Esophagus (tissue), 2 donors: ENCODE data around the gene DUSP1. TPM values are rescaled to one million over a fixed set of nuclear protein-coding genes. Genes with fewer than 3 reads are reported as not detected.

Experiments used
- H3K27ac ChIP-seq, 2 donors: one replicate each; pipeline ENCODE4 v1.5.1; 2013; ENCODE audit warnings: low read depth in 2 of 2, mild to moderate bottlenecking in 2 of 2, inconsistent platforms in 1 of 2, low read length in 1 of 2, moderate library complexity in 1 of 2
- H3K27me3 ChIP-seq, 2 donors: one replicate each; pipeline ENCODE4 v1.6.1; 2013; ENCODE audit warnings: low read length in 2 of 2, control low read depth in 1 of 2, mild to moderate bottlenecking in 1 of 2; ENCODE audit not compliant: insufficient read depth in 2 of 2, control insufficient read depth in 1 of 2
- H3K36me3 ChIP-seq, 2 donors: one replicate each; pipeline ENCODE4 v1.6.1; 2013; ENCODE audit warnings: low read length in 1 of 2; ENCODE audit not compliant: control insufficient read depth in 2 of 2, insufficient read depth in 2 of 2
- H3K4me1 ChIP-seq, 2 donors: one replicate each; pipeline ENCODE4 v1.6.1; 2013; ENCODE audit warnings: low read length in 1 of 2; ENCODE audit not compliant: control insufficient read depth in 2 of 2, insufficient read depth in 2 of 2
- H3K4me3 ChIP-seq, 2 donors: one replicate each; pipeline ENCODE4 v1.5.1; 2013; ENCODE audit warnings: low read length in 2 of 2, mild to moderate bottlenecking in 2 of 2, low read depth in 1 of 2, moderate library complexity in 1 of 2
- H3K9me3 ChIP-seq, 2 donors: one replicate each; pipeline ENCODE4 v1.6.1; 2013; ENCODE audit warnings: mild to moderate bottlenecking in 2 of 2, low read depth in 1 of 2, low read length in 1 of 2, moderate library complexity in 1 of 2; ENCODE audit not compliant: control insufficient read depth in 2 of 2, insufficient read depth in 1 of 2
- WGBS, 2 donors: extraction: QIAGEN DNeasy Blood & Tissue Kit; methylation state at CpG; one replicate each; pipeline ENCODE4 v1.1.7; 2013; 5-methylcytosine and 5-hydroxymethylcytosine counted together
- polyA plus RNA-seq, 2 donors: library from polyadenylated mRNA; stranded (reverse); fragments of 200-250 nt; gene quantifications; one replicate each; pipeline ENCODE4 v1.2.3, GENCODE V29; 2013
- donor health status: healthy with polysubstance abuse.
- donor health status: Bipolar disorder and iron deficiency.

DUSP1 gene
- polyA plus RNA-seq, 2 donors: 90.4 to 129 TPM

DNA sequence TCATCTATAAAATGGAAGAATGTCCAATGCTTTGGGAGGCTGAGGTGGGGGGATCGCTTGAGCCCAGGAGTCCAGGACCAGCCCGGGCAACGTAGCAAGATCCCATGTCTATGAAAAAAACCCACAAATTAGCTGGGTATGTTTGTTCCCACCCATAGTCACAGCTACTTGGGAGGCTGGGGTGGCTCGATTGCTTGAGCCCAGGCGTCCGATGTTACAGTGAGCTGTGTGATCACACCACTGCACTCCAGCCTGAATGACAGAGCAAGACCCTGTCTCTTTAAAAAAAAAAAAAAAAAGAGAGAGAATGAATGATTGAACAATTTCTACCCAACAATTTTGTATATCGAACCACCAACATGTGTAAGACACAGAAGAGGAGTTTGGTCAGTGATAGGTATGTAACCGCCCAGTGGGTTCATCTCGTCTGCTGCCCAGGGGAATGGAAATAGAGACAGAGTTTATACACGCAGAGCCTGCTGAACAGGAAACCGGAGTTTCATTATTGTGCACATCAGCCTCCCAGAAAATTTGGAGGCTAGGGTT, 36.8 kb upstream of the DUSP1 start:
- peaks cover 0 to 3% of the 10 kb centered on the region in 2 donors for H3K4me1 ChIP-seq
- 86 to 87% methylated on average over 11 of the region's 11 CpGs for WGBS, 2 donors
- peak overlapping the region; percentile 11 to 93 for H3K27ac ChIP-seq
- H3K36me3 ChIP-seq: no peaks in the 10 kb centered on the region
- H3K4me3 ChIP-seq: peak overlapping the region in 1 of 2 donors; percentile 29
- H3K27me3 ChIP-seq: no peaks in the 10 kb centered on the region
- H3K9me3 ChIP-seq: peaks cover 0 to 2% of the 10 kb centered on the region in 2 donors

DNA sequence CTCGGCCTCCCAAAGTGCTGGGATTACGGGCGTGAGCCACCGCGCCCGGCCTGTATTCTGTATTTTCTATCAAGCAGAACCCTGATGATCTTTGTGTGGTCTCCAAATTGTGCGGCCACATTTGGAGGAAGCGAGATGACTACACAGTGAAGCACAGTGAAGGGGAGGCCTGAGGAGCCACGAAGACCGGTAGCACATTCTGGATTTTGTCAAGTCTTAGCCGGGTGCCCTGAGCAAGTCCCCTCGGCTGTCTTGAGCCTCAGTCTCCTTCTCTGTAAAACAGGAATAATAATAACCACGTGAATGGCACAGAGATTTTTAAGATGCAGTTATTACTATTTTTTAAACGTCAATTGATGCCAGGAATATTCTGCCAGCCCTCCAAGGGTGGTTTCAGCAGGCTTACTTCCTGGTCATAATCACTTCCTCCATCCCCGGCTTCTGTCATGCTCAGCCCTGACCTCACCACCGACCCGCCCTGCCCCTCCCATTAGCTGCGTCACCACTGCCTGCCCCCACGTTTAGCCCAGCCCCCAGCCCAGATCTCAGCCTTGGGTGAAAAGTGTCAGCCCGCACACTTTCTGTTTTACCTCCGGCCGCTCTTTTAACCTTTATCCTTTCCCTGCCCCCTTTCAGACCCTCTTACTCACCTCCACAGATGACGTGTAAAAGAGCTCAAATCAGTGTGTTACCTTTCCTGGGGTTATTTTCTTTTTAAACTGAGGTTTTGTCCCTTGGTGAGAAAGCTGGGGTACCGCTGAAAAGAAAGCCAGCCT, 36.1 kb upstream of the DUSP1 start:
- Histone ChIP-seq H3K9me3 (peaks cover 0 to 2% of the 10 kb centered on the region in 2 donors), H3K27me3 (no peaks in the 10 kb centered on the region), H3K27ac (peak overlapping the region; percentile 68 to 93), H3K36me3 (no peaks in the 10 kb centered on the region), H3K4me3 (peak overlapping the region in 1 of 2 donors; percentile 29), H3K4me1 (peaks cover 0 to 3% of the 10 kb centered on the region in 2 donors)
- 53 to 57% methylated on average over 24 of the region's 24 CpGs for WGBS, 2 donors

DNA sequence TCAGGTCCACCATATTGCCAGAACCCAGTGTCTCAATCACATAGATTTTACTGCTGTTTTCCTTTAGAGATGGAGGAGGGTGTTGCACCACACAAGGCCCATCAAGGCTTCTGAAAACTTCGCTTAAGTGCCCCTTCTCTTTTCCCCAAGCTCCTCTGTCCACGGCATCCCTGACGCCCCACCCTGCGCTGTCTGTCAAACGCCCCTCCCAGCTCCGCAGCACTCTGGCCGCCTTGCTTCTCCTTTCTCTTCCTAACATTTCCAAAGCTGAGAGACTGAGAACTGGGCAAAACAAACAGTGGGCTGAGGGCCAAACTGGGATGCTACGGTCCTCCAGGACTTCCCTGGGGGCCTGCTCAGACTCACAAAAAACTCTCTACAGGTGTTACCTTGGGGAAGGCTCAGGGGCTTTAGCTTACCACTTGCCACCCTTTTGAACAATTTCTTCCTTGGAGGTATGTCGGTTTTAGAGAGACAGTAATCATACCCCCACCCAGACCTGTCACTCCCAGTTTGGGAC, 34.8 kb upstream of the DUSP1 start:
- H3K27me3 ChIP-seq: no peaks in the 10 kb centered on the region
- H3K9me3 ChIP-seq: peaks cover 0 to 2% of the 10 kb centered on the region in 2 donors
- peak overlapping the region in 1 of 2 donors; percentile 3 for H3K27ac ChIP-seq
- 84 to 93% methylated on average over 9 of the region's 9 CpGs for WGBS, 2 donors
- peaks cover 3 to 4% of the 10 kb centered on the region in 2 donors for H3K4me1 ChIP-seq
- no peak overlapping the region for H3K4me3 ChIP-seq
- no peaks in the 10 kb centered on the region for H3K36me3 ChIP-seq

DNA sequence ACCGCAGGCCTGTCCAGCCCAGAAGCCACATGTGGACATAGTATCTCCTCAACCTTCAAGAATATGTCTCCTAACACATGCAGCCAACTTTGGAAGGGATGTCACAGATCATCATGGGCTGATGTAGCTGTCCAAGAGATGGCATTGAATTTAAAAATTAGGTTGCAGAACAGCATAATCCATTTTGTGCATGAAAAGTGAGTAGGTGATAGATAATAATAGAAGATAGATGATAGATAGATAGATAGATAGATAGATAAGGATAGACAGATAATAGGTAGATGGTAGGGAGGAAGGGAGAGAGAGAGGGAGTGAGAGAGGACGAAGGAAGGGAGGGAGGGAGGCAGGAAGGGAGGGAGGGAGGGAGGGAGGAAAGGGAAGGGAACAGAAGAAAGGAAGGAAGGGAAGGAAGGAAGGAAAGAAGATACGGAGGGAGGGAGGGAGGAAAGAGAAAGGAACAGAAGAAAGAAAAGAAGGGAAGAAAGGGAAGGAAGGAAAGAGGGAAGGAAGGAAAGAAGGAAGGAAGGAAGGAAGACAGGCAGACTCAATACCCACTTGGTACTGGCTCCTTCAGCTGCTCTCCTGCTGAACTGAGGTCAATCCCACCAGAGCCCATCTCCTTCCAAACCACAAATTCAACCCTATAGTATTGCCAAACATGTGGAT, 34.2 kb upstream of the DUSP1 start:
- H3K27ac ChIP-seq: no peak overlapping the region

DNA sequence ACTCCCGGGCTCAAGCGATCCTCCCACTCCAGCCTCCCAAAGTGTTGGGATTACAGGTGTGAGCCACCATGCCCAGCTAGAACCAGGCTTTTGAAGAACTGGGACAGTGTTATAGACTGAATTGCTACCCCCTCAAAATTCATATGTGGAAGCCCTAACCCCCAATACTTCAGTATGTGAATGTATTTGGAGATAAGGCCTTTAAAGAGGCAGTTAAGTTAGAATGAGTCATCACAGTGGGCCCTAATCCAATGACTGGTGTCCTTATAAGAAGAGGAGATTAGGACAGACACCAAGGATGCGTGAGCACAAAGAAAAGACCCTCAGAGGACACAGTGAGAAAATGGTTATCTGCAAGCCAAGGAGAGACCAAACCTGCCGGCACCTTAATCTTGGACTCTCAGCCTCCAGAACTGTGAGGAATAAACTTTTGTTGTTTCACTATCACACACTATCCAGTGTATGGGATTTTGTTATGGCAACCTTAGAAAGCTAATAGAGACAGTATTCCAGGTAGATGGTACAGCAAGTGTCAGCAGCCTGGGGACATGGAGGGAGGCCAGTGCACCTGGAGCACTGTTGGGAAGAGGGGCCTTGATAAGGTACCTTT, 31.7 kb upstream of the DUSP1 start:
- WGBS, 2 donors: 82 to 85% methylated on average over 4 of the region's 4 CpGs
- Histone ChIP-seq H3K4me1 (peaks cover 6 to 14% of the 10 kb centered on the region in 2 donors), H3K27ac (no peak overlapping the region)

More for the DNA sequence above, 34.2 kb upstream of the DUSP1 start:
- Histone ChIP-seq H3K9me3 (peaks cover 0 to 2% of the 10 kb centered on the region in 2 donors), H3K4me3 (no peak overlapping the region), H3K27me3 (no peaks in the 10 kb centered on the region), H3K36me3 (no peaks in the 10 kb centered on the region), H3K4me1 (peaks cover 3 to 6% of the 10 kb centered on the region in 2 donors)
- 82 to 85% methylated on average over 3 of the region's 3 CpGs for WGBS, 2 donors

DNA sequence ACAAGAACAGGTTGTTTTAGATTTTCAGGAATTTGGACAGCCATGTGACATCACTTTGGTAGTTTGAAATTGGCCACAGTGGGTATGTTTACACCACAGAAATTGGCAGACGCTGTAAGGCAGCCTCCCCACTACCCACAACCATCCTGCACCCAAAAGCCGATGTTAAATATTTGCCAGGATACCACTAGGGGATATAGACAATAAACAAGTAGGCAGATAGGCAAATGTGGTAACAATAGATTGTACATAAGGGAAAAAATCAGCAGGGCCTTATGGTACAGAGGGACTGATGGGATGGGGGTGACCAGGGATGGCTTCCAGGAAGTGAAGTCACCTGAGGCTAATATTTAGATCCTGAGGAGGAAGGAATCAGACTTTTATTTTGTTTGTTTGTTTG, 31.1 kb upstream of the DUSP1 start:
- Histone ChIP-seq H3K4me1 (peaks cover 6 to 14% of the 10 kb centered on the region in 2 donors), H3K27me3 (no peaks in the 10 kb centered on the region), H3K36me3 (no peaks in the 10 kb centered on the region), H3K9me3 (no peaks in the 10 kb centered on the region), H3K4me3 (no peak overlapping the region), H3K27ac (peak overlapping the region in 1 of 2 donors; percentile 81)
- WGBS, 2 donors: 92 to 94% methylated on average over 2 of the region's 2 CpGs

More for the DNA sequence above, 31.7 kb upstream of the DUSP1 start:
- Histone ChIP-seq H3K9me3 (no peaks in the 10 kb centered on the region), H3K27me3 (no peaks in the 10 kb centered on the region), H3K4me3 (no peak overlapping the region), H3K36me3 (no peaks in the 10 kb centered on the region)

DNA sequence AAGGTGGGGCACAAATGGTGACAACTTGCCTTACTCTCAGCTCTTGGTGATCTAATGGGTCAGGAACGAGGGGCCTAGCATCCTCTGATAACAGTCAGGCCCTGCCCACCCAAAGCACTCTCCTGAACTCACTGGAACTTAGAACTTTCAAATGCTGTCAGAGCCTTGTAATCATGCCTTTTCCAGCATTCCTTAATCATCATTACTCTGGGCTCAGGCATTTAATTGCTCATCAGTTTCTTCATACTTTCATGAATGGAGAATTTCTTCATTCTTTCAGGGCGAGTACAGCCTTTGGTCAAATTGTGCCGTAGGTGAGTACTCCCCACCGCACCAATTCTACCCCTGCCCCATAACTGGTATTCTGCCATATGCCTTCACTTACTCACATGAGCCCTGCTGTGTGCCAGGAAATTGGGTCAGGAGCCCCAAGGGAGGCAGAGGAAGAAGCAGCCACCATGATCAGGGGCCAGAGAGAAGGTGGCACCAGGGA, 30.2 kb upstream of the DUSP1 start:
- H3K36me3 ChIP-seq: no peaks in the 10 kb centered on the region
- peak overlapping the region; percentile 30 to 81 for H3K27ac ChIP-seq
- H3K9me3 ChIP-seq: no peaks in the 10 kb centered on the region
- no peaks in the 10 kb centered on the region for H3K27me3 ChIP-seq
- 51 to 58% methylated on average over 4 of the region's 4 CpGs for WGBS, 2 donors
- peaks cover 6 to 14% of the 10 kb centered on the region in 2 donors for H3K4me1 ChIP-seq
- no peak overlapping the region for H3K4me3 ChIP-seq

DNA sequence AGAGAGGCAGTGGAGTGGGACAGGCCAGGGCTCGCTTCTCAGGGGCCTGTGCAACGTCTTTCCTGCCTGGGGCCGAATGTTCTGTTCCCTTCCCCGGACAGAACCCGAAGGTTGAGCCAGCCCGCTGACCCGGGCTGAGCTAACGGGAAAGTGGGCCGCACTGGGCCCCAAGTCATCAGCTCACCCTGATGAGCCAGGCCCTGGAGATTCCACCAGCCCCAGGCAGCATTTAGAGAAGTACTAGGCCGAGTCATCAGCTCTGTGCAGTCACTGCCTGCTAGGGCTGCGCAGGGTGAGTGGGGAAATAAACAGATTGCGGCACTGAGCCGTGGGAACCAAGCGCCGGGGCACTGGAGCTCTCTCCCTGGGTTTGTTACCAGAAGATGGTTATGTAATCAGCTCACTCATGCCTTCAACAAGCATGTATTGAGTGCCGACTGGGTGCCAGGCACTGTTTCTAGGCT, 29.1 kb upstream of the DUSP1 start:
- H3K27me3 ChIP-seq: no peaks in the 10 kb centered on the region
- no peak overlapping the region for H3K4me3 ChIP-seq
- 63 to 74% methylated on average over 16 of the region's 16 CpGs for WGBS, 2 donors
- H3K36me3 ChIP-seq: no peaks in the 10 kb centered on the region
- no peaks in the 10 kb centered on the region for H3K9me3 ChIP-seq
- peaks cover 3 to 14% of the 10 kb centered on the region in 2 donors for H3K4me1 ChIP-seq
- peak overlapping the region in 1 of 2 donors; percentile 1 for H3K27ac ChIP-seq

DNA sequence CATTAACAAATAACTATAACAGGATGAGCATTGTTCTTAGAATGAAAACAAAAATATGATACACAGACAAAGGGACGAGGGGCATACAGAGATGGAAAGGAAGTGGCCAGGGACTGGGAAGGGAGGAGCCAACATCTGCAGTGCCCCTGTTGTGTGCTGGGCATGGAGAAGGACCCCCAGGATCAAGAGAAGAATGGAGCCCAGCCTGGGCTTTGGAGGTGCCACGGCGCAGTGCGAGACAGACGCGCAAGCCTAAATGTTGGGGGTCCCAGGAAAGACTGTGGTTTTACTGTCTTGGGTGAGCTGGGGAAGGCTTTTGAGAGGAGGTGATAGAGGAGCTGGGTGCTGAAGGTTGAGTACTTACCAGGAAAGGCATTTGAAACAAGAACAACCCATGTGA, 28.4 kb upstream of the DUSP1 start:
- 91 to 92% methylated on average over 6 of the region's 6 CpGs for WGBS, 2 donors
- Histone ChIP-seq H3K36me3 (no peaks in the 10 kb centered on the region), H3K9me3 (no peaks in the 10 kb centered on the region), H3K4me1 (peaks cover 3 to 14% of the 10 kb centered on the region in 2 donors), H3K4me3 (no peak overlapping the region), H3K27me3 (no peaks in the 10 kb centered on the region), H3K27ac (no peak overlapping the region)
